Rectal smooth muscle tissue (tissue), 1 donor: ENCODE data around the gene CREB3L1.
A peak's percentile ranks its signal among the peaks of the same experiment; 100 is the strongest.

Experiments
- H3K27ac ChIP-seq: one replicate; pipeline ENCODE4 v1.7.0; 2013; ENCODE audit warnings: low read depth, low read length, inconsistent platforms
- H3K27me3 ChIP-seq: one replicate; pipeline ENCODE4 v1.7.0; 2013; ENCODE audit warnings: low read length; ENCODE audit not compliant: control insufficient read depth, insufficient read depth
- H3K36me3 ChIP-seq: one replicate; pipeline ENCODE4 v1.7.0; 2013; ENCODE audit warnings: low read length; ENCODE audit not compliant: control insufficient read depth, insufficient read depth
- H3K4me1 ChIP-seq: one replicate; pipeline ENCODE4 v1.7.0; 2013; ENCODE audit warnings: low read length; ENCODE audit not compliant: control insufficient read depth, insufficient read depth
- H3K4me3 ChIP-seq: one replicate; pipeline ENCODE4 v1.7.0; 2013; ENCODE audit warnings: low read length
- H3K9ac ChIP-seq: one replicate; pipeline ENCODE4 v1.7.0; 2013; ENCODE audit warnings: low read length

CREB3L1 gene

GRCh38 chr11:46271407-46271806, 6.1 kb upstream of the CREB3L1 start:
- Histone ChIP-seq H3K27me3 (peaks cover 2% of the 10 kb centered on the region), H3K36me3 (no peaks in the 10 kb centered on the region), H3K27ac (no peak overlapping the region), H3K4me3 (no peak overlapping the region), H3K4me1 (peaks cover 18% of the 10 kb centered on the region), H3K9ac (no peak overlapping the region)

GRCh38 chr11:46271875-46272815, 5.3 kb upstream of the CREB3L1 start:
- H3K27ac ChIP-seq: peak overlapping the region; percentile 72
- H3K9ac ChIP-seq: peak overlapping the region; percentile 5
- peak overlapping the region; percentile 18 for H3K4me3 ChIP-seq
- no peaks in the 10 kb centered on the region for H3K36me3 ChIP-seq
- H3K4me1 ChIP-seq: peaks cover 18% of the 10 kb centered on the region
- H3K27me3 ChIP-seq: peaks cover 4% of the 10 kb centered on the region

DNA sequence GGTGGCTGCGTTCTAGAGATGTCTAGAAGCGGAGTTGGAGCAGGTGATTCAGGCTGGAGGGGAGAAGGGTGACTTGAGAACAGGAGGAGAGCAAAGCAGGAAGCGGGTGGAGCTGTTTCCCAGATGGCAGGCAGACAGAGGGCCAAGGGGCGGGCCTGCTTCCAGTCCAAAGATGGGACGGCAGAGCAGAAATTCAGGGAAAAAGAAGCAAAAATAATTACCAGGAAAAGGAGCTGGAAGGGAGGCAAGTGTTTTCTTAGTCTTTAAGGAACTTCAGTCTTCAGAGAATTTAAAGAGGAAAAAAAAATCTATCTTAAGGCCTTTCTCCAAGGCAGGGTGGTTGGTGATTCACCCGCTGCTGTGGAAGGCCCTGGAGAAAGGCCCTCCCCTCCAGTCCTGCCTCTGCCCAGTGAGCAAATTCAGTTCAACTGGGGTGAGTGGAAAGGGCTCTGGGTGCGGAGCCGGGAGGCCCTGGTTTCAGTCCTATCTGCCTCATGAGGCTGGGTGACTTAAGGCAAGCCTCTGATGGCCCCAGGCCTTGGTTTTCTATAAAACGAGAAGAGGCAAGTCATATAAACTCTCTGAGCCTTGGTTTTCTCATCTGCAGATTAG, 4.5 kb upstream of the CREB3L1 start:
- no peak overlapping the region for H3K4me3 ChIP-seq
- H3K36me3 ChIP-seq: no peaks in the 10 kb centered on the region
- peaks cover 6% of the 10 kb centered on the region for H3K27me3 ChIP-seq
- peak overlapping the region; percentile 72 for H3K27ac ChIP-seq
- H3K4me1 ChIP-seq: peaks cover 18% of the 10 kb centered on the region
- peak overlapping the region; percentile 5 for H3K9ac ChIP-seq

DNA sequence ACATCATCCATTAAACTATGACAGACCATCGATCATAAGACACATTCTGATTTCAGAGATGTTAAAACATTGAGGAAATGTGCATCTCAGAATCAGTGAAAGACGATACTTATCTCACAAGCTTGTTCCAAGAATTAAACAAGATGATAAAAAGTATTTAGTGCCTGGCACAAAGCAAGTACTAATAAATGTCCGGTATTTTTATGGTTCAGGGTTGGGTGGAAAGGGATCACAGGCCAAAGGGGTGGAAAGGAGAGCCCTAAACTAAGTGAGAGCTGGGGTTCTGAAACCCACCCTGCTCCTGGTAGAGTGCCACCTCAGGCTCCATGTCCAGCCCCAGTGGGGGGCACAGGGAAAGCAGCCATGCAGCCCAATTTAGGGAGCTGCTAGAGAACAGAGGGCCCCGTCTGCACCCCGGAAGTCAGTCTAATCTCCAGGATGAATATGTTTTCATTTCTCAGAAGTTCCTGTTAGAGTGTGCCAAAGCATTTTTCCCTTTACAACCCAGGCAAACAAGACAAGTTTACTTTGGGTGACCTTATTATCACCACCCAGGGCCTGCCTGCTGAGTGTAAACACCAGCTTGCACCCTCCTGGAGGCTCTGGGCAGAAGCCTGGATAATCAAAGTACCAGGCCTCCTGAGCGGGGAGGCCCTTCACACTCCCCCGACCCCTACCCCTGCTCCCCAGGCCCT, 3.8 kb upstream of the CREB3L1 start:
- Histone ChIP-seq H3K4me1 (peaks cover 18% of the 10 kb centered on the region), H3K9ac (no peak overlapping the region), H3K27ac (peak overlapping the region; percentile 72), H3K4me3 (no peak overlapping the region), H3K27me3 (peaks cover 6% of the 10 kb centered on the region), H3K36me3 (no peaks in the 10 kb centered on the region)

GRCh38 chr11:46275964-46276641, 1.4 kb upstream of the CREB3L1 start:
- Histone ChIP-seq H3K36me3 (no peaks in the 10 kb centered on the region), H3K4me1 (peaks cover 18% of the 10 kb centered on the region), H3K9ac (no peak overlapping the region), H3K4me3 (peak overlapping the region; percentile 22), H3K27ac (no peak overlapping the region), H3K27me3 (peaks cover 6% of the 10 kb centered on the region)

DNA sequence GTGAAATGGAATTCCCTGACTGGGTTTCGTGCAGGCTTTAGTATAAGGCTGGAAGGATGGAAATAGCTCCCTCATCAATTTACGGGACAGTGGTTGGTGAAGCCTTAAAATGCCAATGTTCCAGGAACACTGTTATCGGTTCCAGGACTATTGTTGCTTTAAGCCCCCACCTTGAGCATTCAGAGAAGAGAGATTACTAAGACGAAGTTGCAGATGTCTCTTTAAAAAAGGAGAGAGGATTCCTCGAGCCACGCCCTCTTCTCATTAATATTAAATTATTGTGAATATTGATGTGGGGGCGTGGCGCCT, 195 bp upstream of the CREB3L1 start:
- Histone ChIP-seq H3K27me3 (peaks cover 6% of the 10 kb centered on the region), H3K36me3 (no peaks in the 10 kb centered on the region), H3K4me3 (peak overlapping the region; percentile 70), H3K9ac (no peak overlapping the region), H3K4me1 (peaks cover 17% of the 10 kb centered on the region), H3K27ac (no peak overlapping the region)

- Histone ChIP-seq H3K4me3 (peak overlapping the region; percentile 70), H3K36me3 (no peaks in the 10 kb centered on the region), H3K9ac (peak overlapping the region; percentile 45), H3K27me3 (peaks cover 6% of the 10 kb centered on the region), H3K27ac (peak overlapping the region; percentile 38), H3K4me1 (peaks cover 4% of the 10 kb centered on the region)
Observed at GRCh38 chr11:46278387-46279125, 1.1 kb downstream of the CREB3L1 start.

- Histone ChIP-seq H3K9ac (peak overlapping the region; percentile 19), H3K27ac (no peak overlapping the region), H3K36me3 (no peaks in the 10 kb centered on the region), H3K27me3 (peaks cover 6% of the 10 kb centered on the region), H3K4me1 (no peaks in the 10 kb centered on the region), H3K4me3 (peak overlapping the region; percentile 70)
Observed at GRCh38 chr11:46279126-46280099, 2.0 kb downstream of the CREB3L1 start.

DNA sequence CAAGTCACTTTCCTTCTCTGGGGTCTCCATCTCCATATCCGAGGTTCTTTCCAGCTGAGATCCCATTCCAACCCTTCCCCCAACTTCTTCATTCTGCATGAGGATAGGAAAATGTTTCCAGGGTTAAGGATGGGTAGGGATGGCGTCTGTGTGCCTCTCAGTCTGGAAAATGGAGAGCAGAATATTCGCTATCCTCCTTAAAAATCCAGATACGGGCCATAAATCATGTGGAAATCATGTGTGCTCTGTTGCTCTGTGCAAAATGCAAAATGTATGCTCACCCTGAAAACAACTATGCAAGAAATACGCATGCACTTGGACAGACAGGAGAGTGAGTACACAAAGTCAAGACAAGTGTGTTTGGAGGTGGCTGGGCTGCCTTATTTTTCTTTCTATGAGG, 3.2 kb downstream of the CREB3L1 start:
- Histone ChIP-seq H3K27ac (peak overlapping the region; percentile 8), H3K9ac (no peak overlapping the region), H3K4me3 (peak overlapping the region; percentile 47), H3K4me1 (no peaks in the 10 kb centered on the region), H3K27me3 (peaks cover 6% of the 10 kb centered on the region), H3K36me3 (no peaks in the 10 kb centered on the region)

DNA sequence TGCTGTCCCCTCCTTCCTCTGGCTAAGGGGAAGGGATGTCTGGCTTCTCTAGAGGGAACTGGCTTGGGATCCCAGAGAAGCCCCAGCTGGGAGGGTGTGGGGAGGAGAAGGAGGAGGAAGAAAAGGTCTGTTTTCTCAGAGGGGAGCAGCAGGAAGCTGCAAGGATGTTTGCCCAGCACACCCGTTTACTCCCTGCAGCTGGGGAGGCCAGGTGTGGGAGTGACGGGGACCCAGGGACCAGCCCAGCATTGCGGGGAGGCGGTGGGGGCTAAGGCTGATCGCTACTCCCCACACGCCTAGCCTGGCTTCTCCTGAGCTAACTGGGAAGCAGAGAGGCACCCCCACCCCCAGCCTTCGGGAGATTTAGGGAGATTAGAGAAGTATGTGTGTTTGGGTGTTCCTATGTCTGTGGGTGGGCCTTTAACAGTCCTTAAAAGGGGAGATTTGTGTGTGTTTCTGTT, 3.9 kb downstream of the CREB3L1 start:
- no peak overlapping the region for H3K9ac ChIP-seq
- H3K27ac ChIP-seq: peak overlapping the region; percentile 32

DNA sequence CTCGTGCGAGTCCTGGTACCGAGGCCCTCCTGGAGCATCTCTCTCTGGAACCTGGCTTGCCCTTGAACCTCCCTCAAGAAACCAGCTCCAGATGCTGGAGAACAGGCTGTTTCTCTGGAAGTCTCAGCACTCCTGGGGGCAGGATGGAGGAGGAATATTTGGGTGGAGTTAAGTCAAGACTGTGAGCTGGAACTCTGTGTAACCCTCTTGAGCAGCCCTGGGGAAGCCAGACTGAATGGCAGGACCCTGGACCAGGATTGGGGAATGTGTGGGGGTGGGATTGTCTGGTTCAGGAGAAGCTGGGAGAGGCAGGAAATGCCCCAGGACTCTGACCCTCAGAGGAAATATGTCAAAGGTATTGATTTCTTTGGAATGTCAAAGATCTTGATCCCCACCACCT, 7.7 kb downstream of the CREB3L1 start:
- Histone ChIP-seq H3K4me3 (no peak overlapping the region), H3K9ac (no peak overlapping the region), H3K27me3 (no peaks in the 10 kb centered on the region), H3K27ac (no peak overlapping the region), H3K36me3 (no peaks in the 10 kb centered on the region), H3K4me1 (peaks cover 5% of the 10 kb centered on the region)

More for the DNA sequence above, 3.9 kb downstream of the CREB3L1 start:
- Histone ChIP-seq H3K4me1 (no peaks in the 10 kb centered on the region), H3K4me3 (peak overlapping the region; percentile 47), H3K36me3 (no peaks in the 10 kb centered on the region), H3K27me3 (peaks cover 4% of the 10 kb centered on the region)
